ENCODE data around the gene GLP1R.

The GLP1R gene

GRCh38 chr6:39062014-39062740, 13.6 kb downstream of the GLP1R start:
- no peak for DNase-seq (ENCODE audit: low spot score)

- DNase-seq (ENCODE audit: low spot score) = no peak
Observed at GRCh38 chr6:39063526-39063925, 14.9 kb downstream of the GLP1R start.

DNA sequence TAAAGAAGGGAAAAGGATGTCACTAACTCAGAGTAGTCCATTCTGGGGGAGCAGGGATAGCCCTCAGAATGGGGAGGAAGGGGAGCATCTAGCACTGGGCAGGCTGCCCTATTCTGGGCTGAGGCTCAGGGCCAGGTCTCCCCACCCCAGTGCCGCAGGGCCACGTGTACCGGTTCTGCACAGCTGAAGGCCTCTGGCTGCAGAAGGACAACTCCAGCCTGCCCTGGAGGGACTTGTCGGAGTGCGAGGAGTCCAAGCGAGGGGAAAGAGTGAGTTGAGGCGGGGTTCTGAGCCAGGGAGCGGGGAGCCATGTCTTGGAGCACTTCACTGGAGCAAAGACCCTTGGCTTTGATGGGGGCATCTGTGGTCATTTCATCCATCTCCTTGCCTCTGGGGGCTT, 17.0 kb downstream of the GLP1R start:
- DNase-seq (ENCODE audit: low spot score) = no peak

DNA sequence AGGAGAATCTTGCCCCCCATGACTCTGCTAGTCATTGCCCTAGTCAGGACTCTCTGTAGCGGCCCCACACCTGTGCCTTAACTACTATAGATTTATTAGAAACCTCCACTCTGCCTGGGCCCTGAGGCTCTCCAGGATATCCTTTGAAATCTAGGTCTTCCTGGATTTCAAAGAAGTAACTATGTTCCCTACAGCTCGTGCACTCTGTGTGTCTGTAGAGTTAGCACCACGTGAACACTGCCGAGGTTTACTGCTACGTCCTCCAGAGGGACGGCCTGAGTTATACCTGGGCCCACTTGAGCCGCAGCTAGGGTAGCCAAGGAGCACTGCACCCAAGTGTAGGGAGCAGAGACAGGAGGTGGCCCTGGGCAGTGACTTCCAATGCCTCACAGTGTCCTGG, 19.8 kb downstream of the GLP1R start:
- DNase-seq (ENCODE audit: low spot score) = no peak

DNA sequence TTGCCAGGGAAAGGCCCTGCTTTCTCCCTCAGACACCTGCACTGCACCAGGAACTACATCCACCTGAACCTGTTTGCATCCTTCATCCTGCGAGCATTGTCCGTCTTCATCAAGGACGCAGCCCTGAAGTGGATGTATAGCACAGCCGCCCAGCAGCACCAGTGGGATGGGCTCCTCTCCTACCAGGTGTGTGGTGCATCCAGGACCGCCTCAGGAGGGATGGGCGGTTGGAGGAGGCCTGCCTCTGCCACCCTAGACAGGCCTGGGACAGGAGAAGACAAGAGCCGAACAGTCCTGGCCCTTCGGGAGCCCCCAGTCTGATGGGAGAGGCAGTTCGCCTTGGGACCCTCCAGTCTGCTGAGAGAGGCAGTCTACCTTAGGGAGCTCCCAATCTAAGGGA, 24.2 kb downstream of the GLP1R start:
- DNase-seq (ENCODE audit: low spot score) = no peak

GRCh38 chr6:39073471-39074355, 25.1 kb downstream of the GLP1R start:
- no peak for DNase-seq (ENCODE audit: low spot score)

- DNase-seq (ENCODE audit: low spot score) = no peak
Observed at GRCh38 chr6:39074486-39074885, 25.9 kb downstream of the GLP1R start.

DNA sequence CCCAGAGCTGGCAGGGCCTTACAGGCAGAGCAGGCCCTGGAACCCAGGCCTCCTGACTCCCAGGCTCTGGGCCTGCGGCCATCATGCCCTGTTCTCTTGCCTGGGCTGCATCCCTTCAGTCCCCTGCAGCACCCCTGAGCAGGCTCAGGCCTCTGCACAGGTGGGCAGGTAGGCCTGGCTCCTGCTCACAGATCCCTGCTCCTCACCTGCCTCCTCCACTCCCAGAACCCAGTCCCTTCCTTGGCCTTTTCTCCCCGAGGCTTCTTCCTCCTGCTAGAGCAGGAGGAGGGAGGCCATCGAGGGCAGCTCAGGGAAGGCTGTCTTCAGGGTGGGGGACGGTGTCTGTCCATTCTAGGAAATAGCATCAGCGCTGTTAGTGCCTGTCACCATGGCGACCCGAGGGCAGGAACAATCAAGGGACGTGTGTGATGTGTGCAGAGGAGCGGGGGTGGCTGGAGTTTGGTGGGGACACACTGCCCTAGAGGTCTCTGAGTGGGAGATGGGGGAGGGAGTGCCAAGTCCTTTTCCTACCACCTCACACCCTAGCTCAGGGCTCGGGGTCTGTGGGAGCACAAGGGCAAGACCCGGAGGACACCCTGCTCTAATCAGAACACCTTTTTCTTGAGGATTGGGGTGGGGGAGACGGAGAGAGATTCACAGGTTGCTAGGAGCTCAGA, 26.6 kb downstream of the GLP1R start:
- no peak for DNase-seq (ENCODE audit: low spot score)

DNA sequence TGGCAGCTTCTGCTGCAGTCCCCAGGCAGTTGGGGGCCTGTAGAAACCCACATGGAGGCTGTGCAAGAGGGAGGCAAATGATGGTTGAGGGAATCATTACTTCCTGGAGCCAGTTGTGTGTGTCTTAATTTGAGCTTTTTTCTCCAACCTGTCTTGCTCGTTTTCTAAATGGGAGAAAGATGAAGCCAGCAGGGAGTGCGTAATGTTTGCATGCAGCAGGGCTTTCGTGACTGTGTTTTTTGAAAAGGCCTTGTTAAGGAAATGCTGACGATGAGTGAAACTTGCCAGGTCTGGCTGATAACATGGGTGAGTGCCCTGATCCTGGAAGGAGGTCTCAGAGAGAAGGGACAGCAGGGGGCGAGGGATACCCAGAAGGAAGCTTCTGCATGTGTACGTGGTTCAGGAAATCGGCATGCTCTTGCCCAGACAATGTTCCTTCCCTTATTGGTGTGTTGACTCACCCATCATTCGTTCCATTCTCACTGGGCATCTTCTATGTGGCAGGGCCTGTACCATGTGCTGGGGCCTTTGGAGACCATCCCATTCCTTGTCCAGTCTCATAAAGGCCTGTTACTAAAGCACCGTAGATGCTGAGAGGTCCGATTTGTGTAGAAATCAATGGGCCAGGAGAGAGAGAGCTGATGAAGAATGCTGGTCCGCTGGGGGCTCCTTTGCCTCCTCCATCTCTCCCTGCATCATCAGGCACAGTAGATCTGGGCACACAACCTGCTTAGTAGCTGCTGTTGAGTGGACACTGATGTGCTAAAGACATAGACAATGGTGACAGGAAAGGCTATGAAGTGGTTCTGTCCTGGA, 27.4 kb downstream of the GLP1R start:
- DNase-seq (ENCODE audit: low spot score) = no peak

- no peak for DNase-seq (ENCODE audit: low spot score)
Observed at GRCh38 chr6:39076623-39077535, 28.3 kb downstream of the GLP1R start.

DNA sequence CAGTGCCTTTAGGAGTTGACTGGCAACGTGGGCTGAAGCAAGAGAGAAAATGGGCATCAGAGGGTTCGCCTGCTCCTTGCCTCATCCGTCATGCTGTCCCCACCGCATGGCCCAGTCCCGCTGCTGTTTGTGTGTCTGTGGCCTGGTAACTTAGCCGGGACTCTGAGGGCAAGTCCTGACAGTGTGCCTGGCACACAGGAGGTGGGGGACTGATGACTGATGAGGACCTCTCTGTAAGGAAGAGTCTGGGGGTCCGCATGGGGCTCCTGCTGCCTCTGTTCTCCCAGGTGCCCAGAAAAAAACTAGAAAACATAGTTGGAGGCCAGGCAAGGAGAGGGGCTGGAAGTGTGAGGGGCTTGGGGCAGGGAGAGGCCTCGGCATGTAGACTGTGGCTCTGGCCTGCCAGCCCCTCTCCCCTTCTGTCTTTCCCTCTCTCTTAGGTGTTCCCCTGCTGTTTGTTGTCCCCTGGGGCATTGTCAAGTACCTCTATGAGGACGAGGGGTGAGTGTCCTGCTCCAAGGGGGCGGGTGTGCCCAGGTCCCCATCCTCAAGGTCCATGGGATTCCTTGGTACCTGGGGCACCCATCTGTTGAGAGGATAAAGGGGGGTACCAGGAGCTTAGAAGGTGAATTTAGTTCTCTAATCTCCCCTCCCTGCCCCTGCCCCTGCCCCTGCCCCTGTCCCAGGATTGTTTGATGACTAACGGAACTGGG, 29.5 kb downstream of the GLP1R start:
- DNase-seq (ENCODE audit: low spot score) = no peak

DNA sequence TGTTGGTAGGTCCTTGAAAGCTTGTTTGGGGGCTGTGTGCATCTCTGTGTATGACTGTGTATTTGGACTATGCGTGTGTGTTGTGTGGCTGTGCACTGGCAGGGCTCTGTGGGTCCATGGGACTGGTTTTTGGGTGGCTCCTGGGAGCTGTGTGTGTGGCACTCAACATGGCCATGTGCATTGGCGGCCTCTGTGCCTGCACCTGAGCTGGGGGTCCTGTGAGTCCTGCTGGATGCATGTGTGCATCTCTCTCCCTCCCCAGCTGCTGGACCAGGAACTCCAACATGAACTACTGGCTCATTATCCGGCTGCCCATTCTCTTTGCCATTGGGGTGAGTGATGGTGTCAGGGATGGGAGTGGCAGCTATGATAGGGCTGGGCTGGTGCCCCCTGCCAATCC, 30.1 kb downstream of the GLP1R start:
- no peak for DNase-seq (ENCODE audit: low spot score)

GRCh38 chr6:39079197-39080125, 30.9 kb downstream of the GLP1R start:
- no peak for DNase-seq (ENCODE audit: low spot score)

DNA sequence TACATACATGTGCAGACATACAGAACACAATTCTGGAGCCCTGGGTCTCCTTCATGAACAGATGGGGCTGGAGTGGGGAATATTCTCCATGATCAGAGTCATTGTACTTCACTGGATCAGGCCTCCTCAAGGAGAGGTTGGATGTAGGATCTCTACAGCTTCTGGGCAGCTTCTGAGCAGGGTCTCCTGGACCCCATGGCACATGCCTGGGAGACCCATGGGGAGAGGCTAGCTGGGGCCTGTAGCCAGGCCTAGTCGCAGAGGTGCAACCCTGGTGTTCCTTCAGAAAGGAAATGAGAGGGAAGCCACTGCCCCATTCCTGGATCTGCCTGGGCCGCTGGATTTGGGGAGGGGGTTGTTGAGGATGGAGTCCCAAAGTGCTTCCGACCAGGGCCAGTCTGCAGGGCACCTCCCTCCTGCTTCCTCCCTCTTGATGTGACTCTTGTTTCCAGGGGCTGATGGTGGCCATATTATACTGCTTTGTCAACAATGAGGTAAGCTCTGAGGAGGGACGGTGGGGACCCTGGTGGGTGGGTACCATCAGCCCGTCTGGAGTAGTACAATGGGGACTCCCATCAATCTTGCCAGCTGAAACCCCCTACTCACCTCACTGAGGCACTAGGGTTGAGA, 31.8 kb downstream of the GLP1R start:
- no peak for DNase-seq (ENCODE audit: low spot score)

DNA sequence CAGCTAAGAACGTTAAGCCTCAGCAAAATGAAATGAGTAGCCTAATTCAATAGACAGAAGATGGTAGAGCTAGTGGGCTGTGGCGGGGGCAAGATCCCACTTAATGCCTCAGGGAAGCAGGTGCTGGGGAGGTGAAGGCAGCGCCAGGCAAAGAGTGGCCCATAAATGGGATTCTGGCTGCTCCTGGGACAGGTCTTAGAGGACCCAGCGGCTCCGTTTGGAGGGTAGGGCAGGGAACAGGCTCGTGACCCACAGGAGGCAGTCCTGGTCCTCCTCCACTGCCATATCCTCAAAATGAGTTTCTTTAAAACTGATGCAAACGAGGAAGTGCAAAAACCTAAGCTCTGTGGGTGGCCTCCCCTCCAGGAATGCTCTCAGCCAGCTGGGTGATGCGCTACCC, 33.7 kb downstream of the GLP1R start:
- no peak for DNase-seq (ENCODE audit: low spot score)

DNA sequence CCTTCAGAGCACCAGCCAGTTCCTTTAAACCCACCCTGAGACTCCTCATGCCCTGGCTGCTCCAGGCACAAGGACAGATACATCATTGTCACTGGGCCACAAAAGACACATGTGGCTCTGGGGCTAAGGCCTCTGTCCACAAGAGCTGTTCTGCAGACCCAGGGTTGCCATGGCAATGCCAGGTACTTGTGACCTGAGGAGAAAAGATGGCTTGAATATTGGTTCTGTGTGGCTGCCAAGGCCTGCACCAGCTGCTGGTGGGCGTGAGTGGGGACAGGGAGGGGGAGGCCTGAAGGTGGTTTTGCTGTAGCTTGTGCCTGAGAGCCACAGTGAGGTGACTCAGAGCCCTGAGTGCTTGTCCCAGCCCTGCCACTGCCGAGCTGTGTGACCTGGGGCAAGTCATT, 34.7 kb downstream of the GLP1R start:
- DNase-seq (ENCODE audit: low spot score) = no peak

- DNase-seq (ENCODE audit: low spot score) = no peak
Observed at GRCh38 chr6:39084506-39084905, 35.9 kb downstream of the GLP1R start.

DNA sequence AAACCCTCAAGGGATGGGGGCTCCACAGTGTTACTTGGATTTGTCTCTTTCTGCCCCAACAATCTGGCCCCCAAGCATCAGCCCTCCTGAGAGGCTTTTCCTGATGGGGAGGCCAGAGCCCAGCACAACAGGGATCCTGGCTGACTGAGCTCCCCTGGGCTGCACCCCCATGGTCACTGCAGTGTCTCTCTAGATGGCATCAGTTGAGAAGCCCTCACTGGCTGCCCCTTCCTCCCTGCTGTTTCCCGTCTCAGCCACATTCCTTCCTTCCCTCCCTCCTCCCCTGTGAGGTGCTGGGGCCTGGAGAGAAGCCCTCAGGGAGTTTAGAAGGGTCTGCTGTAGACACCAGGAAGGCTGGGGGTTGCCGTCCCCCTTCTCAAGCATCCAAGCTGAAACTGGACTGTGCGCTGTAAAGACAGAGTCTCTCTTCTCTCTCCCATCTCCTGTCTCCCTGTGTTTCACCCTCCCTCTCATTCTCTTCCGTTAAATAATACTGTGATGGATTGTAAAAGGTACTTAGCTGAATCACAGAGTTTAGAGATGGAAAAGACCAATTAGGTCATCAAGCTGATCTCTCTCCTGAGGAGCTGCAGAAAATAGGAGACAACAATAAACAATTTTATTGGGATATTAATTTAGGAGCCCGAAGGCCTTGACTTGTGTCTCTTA, 36.7 kb downstream of the GLP1R start:
- DNase-seq (ENCODE audit: low spot score) = no peak
